ENCODE data around the gene TSEN2.
A peak's percentile ranks its signal among the peaks of the same experiment; 100 is the strongest.
"Not testable (repeated sequence)": the region's sequence is repeated elsewhere in the genome, so short reads cannot be mapped to it uniquely, and the experiment has no call there.

Gene TSEN2

DNA sequence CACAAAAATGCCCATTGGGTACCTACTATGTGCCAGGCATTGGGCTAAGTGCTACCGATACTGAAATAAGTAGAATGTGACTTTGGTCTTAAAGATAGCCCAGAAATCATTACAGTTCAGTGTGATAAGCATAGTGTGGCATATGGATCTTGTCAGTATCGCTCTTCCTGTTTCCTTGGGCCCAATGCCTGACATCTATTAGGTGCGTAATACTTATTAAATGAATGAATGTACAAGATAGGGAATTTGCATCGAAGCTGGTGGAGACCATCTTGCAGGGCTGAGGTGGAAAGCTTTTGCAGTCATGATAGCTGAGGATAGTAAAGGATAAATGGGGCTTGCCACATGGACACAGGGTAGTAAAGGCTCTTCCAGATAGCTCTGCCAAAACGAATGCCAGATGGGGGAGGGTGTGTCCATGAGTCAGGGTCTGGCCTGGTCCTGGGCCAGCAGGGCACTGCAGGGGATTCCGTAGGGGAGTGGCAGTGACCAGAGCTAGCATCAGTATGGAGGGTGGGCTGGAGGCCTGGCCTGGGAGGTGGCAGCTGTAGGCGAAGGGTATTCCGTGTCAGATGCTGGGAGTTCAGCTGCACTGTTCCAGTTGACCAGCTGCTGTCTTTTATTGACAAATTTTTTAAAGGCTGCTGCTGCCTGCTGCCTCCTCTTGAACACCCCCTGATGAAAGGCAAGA is 23.5 kb downstream of the TSEN2 start:
- DNase-seq = no peak

DNA sequence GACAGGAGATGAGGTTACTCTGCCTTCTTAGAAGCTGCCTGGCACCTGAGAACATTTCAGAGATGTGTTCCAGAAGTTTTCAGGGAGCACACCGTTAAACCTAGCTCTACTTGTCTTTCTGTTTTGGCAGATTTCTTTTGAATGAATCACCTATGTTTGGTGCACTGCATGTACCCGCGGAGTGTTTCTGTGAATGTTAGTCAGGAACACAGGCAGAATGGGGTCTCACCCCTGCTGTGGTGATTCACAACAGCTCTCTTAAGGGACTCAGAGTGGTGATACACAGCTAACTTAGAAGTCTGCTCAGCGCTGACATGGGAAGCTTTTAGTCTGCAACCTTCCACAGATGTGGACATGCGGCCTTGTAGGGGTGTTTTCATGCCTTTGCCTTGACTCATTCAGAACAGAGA is 24.0 kb downstream of the TSEN2 start:
- no peak for DNase-seq

DNA sequence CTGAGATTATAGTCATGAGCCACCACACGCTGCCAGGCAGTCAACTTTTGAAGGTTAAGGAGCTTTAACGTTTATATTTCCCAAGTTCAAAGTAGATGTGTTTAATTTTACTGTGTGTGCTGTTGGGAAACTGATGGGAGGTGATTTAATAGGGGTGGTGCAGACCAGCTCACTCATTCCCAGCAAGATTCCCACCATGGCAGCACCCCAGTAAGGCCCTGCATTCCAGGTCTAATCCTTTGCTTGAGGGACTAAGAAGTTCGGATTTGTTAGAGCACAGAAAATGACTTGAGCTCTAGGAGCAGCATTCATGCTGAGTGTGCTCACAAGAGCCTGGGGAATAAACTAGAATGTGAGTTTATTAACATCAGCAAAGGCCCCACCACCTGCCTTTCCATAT is 25.2 kb downstream of the TSEN2 start:
- no peak for DNase-seq

- DNase-seq = no peak
Measured at GRCh38 chr3:12512534-12513118, 28.3 kb downstream of the TSEN2 start.

DNA sequence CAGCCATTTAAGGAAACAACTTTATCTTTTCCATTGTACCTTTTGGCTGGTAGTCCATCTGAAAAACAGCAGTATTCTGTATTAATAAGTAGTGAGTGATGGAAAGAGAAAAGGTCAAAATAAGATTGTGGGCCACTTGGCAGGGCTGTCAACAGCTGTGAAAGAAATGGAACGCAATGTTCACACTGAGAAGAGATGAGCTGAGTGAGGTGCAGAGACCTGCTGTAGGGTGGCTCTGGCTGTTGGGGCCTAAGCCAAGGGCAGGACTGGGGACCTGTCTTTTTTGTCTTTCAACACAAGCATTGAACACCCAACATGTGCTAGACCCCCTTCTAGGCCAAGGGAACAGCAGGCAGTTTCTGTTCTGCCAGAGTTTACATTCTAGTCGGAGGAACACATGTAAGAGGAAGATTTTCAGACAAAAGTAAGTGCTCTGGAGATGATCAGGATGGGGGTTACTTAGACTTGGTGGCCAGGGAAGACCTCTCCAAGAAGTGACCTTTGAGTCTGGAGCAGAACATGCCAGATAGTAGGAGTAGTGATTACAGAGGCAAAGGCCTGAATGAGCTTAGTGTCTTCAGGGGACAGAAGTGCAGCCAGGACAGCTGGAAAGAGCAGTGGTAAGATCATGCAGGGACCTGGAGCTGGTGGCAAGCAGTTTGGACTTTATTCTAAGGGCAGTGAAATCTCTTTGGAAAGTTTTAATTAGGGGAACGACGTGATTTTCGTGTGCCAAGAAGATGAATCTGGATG is 29.6 kb downstream of the TSEN2 start:
- DNase-seq = no peak

DNA sequence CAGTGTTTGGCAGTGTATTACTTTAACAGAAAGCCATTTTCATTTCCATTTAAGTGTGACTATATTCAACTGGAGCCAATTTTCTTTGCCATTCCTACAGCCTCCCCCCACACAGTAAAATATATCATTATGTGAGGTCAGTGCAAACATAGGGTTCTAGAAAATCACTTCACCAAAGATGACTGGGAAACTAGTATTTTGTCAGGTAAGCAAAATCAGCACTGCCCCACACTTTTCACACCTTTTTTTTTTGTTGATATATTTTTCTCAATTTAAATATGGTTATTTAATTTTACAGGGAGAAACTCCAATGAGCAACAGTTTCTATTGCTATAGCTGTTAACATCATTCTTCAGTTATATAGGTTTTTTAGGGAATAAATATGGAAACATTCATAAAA is 31.4 kb downstream of the TSEN2 start:
- no peak for DNase-seq

DNA sequence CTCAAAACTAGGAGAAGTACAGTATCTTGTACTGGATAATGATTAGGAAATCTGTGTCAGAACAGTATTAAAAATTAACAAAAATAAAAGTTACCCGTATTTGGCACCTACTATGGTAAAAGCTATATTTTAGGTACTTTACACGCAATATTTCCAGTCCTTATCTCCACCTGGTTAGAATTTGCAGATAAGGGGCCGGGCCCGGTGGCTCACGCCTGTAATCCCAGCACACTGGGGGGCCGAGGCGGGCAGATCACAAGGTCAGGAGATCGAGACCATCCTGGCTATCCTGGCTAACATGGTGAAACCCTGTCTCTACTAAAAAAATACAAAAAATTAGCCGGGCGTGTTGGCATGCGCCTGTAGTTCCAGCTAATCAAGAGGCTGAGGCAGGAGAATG is 32.6 kb downstream of the TSEN2 start:
- no peak for DNase-seq

GRCh38 chr3:12518261-12519028 is 34.2 kb downstream of the TSEN2 start:
- DNase-seq = no peak

- DNase-seq = no peak
Measured at GRCh38 chr3:12521010-12521409, 36.7 kb downstream of the TSEN2 start.

GRCh38 chr3:12522721-12523120 is 38.4 kb downstream of the TSEN2 start:
- DNase-seq = no peak

- no peak for DNase-seq
Measured at GRCh38 chr3:12527757-12528143, 43.5 kb downstream of the TSEN2 start.

- DNase-seq = no peak
Measured at GRCh38 chr3:12532182-12532581, 47.9 kb downstream of the TSEN2 start.

- DNase-seq = no peak
Measured at GRCh38 chr3:12536423-12536822, 52.1 kb downstream of the TSEN2 start.

GRCh38 chr3:12541625-12542024 is 57.3 kb downstream of the TSEN2 start:
- DNase-seq = no peak

- DNase-seq = not testable (repeated sequence)
Measured at GRCh38 chr3:12543497-12543896, 59.2 kb downstream of the TSEN2 start.

GRCh38 chr3:12544652-12545472 is 60.6 kb downstream of the TSEN2 start:
- no peak for DNase-seq

GRCh38 chr3:12545473-12545791 is 61.2 kb downstream of the TSEN2 start, which contains the start of gene MKRN2OS:
Gene MKRN2OS (minus strand): TSS chr3:12545499. CDS start chr3:12545464, 35 bp downstream.
- DNase-seq = no peak

GRCh38 chr3:12549971-12550760 is 65.9 kb downstream of the TSEN2 start:
- no peak for DNase-seq

GRCh38 chr3:12553921-12554391 is 69.7 kb downstream of the TSEN2 start:
- no peak for DNase-seq

GRCh38 chr3:12556314-12556689 is 72.0 kb downstream of the TSEN2 start:
- no peak for DNase-seq

DNA sequence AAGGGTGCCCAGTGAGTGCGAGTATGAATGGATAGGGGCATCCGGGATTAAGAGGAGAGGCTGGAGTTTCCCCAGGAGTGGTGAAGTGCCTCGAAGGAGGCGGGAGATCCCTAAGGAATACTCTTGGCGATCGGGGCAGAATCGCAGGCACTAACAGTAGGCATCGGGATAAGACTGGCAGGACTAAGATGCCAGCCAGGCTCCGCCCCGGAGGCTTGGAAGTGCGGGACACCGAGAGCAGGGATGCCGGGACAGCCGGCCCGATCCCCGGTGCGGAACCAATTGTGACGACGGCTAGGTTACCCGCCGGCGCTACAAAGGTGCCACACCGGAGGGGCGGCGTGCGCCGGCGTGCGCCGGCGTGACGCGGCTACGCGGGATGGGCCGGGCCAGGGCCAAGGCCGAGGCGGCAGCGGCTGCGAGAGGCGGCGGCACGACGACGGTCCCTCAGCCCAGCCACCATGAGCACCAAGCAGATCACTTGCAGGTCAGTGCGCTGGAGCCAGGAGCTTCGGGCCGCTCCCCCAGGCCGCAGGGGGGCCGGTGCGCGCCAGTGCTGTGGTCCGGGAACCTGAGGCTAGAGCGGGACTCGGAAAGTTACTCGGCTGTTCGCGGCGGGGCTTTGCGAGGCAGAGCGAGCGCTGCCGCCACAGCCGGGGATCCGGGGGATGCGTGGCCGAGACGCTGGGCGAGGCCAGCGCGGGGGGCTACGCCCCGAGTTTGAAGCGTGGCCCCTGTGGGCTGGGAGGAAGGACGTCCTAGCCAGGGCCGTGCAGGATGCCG is 72.6 kb downstream of the TSEN2 start, which contains the start of gene MKRN2:
Gene MKRN2 (plus strand): TSS at position 398 of the 783 bp plus-strand sequence. CDS start 64 bp downstream, at position 462.
- peak; percentile 91 for DNase-seq

Measured in activated CD4-positive, alpha-beta T cell treated with anti-CD3 and anti-CD28 coated beads, Interleukin-10, Interleukin-2, amounts not matched to agents 100 ng/mL and 50 ng/mL, durations not matched to agents 16 hours and 8 hours (primary cell).